Mesendoderm (in vitro differentiated cells): ENCODE measurements around the gene PRDM13.

Experiments used
- DNase-seq: peaks from one replicate; pipeline ENCODE4 v3.0.0; 2013
- H2AK5ac ChIP-seq: 2 replicates; pipeline ENCODE4 v1.6.1; 2013; ENCODE audit warnings: low read length, inconsistent platforms
- H2BK120ac ChIP-seq: 2 replicates; pipeline ENCODE4 v1.6.1; 2013; ENCODE audit warnings: low read depth, mild to moderate bottlenecking, low read length, moderate library complexity, mixed read lengths
- H2BK15ac ChIP-seq: replicated peaks from 2 replicates; pipeline ENCODE4 v1.6.1; 2013; ENCODE audit warnings: low read depth, mild to moderate bottlenecking, moderate library complexity
- H2BK5ac ChIP-seq: 2 replicates; pipeline ENCODE4 v1.6.1; 2013; ENCODE audit warnings: low read length, inconsistent platforms
- H3K18ac ChIP-seq: 2 replicates; pipeline ENCODE4 v1.6.1; 2013; ENCODE audit warnings: mild to moderate bottlenecking, low read length, mixed read lengths
- H3K23ac ChIP-seq: one replicate; pipeline ENCODE4 v1.6.1; 2013; ENCODE audit warnings: low read length
- H3K27ac ChIP-seq: 2 replicates; pipeline ENCODE4 v1.5.1; 2013; ENCODE audit warnings: low read depth, mild to moderate bottlenecking, inconsistent platforms, low read length, moderate library complexity
- H3K27me3 ChIP-seq: 2 replicates; pipeline ENCODE4 v1.6.1; 2013; ENCODE audit warnings: low read length, control low read depth, mild to moderate bottlenecking, inconsistent platforms; ENCODE audit not compliant: insufficient read depth, poor library complexity
- H3K36me3 ChIP-seq: 2 replicates; pipeline ENCODE4 v1.6.1; 2013; ENCODE audit warnings: low read length, inconsistent platforms; ENCODE audit not compliant: control insufficient read depth, insufficient read depth
- H3K4ac ChIP-seq: one replicate; pipeline ENCODE4 v1.6.1; 2013; ENCODE audit warnings: low read depth, mild to moderate bottlenecking, low read length, moderate library complexity
- H3K4me1 ChIP-seq: 2 replicates; pipeline ENCODE4 v1.6.1; 2013; ENCODE audit warnings: low read depth, low read length, inconsistent platforms; ENCODE audit not compliant: control insufficient read depth
- H3K4me2 ChIP-seq: 2 replicates; pipeline ENCODE4 v1.6.1; 2013; ENCODE audit warnings: low read length
- H3K4me3 ChIP-seq: 2 replicates; pipeline ENCODE4 v1.5.1; 2013; ENCODE audit warnings: mild to moderate bottlenecking, low read length
- H3K56ac ChIP-seq: one replicate; pipeline ENCODE4 v1.6.1; 2013; ENCODE audit warnings: low read length
- H3K79me1 ChIP-seq: 2 replicates; pipeline ENCODE4 v1.6.1; 2013; ENCODE audit warnings: low read length, inconsistent platforms
- H3K79me2 ChIP-seq: 2 replicates; pipeline ENCODE4 v1.6.1; 2013; ENCODE audit warnings: mild to moderate bottlenecking, low read length; ENCODE audit not compliant: control insufficient read depth, insufficient read depth
- H3K9ac ChIP-seq: 2 replicates; pipeline ENCODE4 v1.6.1; 2013; ENCODE audit warnings: low read length, inconsistent platforms
- H4K5ac ChIP-seq: one replicate; pipeline ENCODE4 v1.6.1; 2013; ENCODE audit warnings: low read length
- H4K8ac ChIP-seq: one replicate; pipeline ENCODE4 v1.6.1; 2013; ENCODE audit warnings: low read depth, mild to moderate bottlenecking, control low read depth, low read length, moderate library complexity
- WGBS: extraction: QIAGEN DNeasy Blood & Tissue Kit; methylation state at CpG from one replicate; pipeline ENCODE4 v1.1.7; 2013; ENCODE audit warnings: low lambda C conversion rate, missing lambda C conversion rate; ENCODE audit not compliant: insufficient coverage; ENCODE audit errors: extremely low coverage; 5-methylcytosine and 5-hydroxymethylcytosine counted together

PRDM13 gene

GRCh38 chr6:99589290-99589672 is 17.4 kb upstream of the PRDM13 start:
- H3K4me2 ChIP-seq: peak overlapping the region; percentile 30
- H3K4ac ChIP-seq: no peak overlapping the region
- no peak overlapping the region for H4K8ac ChIP-seq
- H3K56ac ChIP-seq: no peak overlapping the region
- H3K4me3 ChIP-seq: no peak overlapping the region
- H3K79me2 ChIP-seq: no peaks in the 10 kb centered on the region
- peaks cover 53% of the 10 kb centered on the region for H3K27me3 ChIP-seq
- H2BK15ac ChIP-seq: no peak overlapping the region
- no peak overlapping the region for H4K5ac ChIP-seq
- no peak overlapping the region for H2AK5ac ChIP-seq
- no peaks in the 10 kb centered on the region for H3K36me3 ChIP-seq
- no peak overlapping the region for H3K23ac ChIP-seq
- H2BK5ac ChIP-seq: no peak overlapping the region
- H3K18ac ChIP-seq: no peak overlapping the region
- no peak overlapping the region for H3K9ac ChIP-seq
- no peaks in the 10 kb centered on the region for H3K79me1 ChIP-seq
- no peaks in the 10 kb centered on the region for H3K4me1 ChIP-seq
- no peak overlapping the region for H2BK120ac ChIP-seq
- H3K27ac ChIP-seq: no peak overlapping the region
- DNase-seq: no peak
- WGBS: no CpG with 5 or more reads among the region's 21 CpGs

DNA sequence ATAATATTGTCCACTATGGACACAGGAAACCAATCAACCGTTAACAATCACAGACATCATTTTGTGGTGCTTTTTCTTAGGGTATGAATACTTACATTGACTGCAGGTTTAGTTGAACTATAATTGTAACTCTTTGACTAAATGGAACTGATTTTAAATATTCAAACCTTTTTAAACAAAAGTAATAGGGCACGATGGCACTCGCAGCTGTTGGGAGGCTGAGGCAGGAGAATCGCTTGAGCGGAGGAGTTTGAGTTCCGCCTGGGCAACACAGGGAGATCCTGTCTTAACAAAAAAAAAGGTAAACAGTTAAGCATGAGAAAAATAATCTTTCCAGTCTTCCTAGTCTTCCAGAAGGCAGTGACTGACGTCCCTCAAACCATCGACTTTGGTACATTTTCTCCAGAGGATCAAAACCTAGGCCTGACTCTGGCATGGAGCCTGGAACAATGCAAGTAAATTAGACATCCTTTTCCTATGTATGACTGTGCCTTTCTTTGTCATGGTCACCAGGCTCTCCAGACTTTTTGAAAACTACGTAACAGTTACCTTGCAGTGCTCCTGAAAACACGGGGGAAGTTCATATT is 16.6 kb upstream of the PRDM13 start:
- no peak overlapping the region for H3K18ac ChIP-seq
- no CpG with 5 or more reads among the region's 10 CpGs for WGBS
- H3K4ac ChIP-seq: no peak overlapping the region
- no peak overlapping the region for H3K23ac ChIP-seq
- no peak for DNase-seq
- H3K79me2 ChIP-seq: no peaks in the 10 kb centered on the region
- no peak overlapping the region for H3K56ac ChIP-seq
- H3K27ac ChIP-seq: no peak overlapping the region
- no peak overlapping the region for H2AK5ac ChIP-seq
- H4K5ac ChIP-seq: no peak overlapping the region
- H3K4me3 ChIP-seq: no peak overlapping the region
- H3K27me3 ChIP-seq: peaks cover 53% of the 10 kb centered on the region
- H3K79me1 ChIP-seq: no peaks in the 10 kb centered on the region
- no peak overlapping the region for H2BK120ac ChIP-seq
- no peaks in the 10 kb centered on the region for H3K36me3 ChIP-seq
- H3K4me2 ChIP-seq: no peak overlapping the region
- H2BK5ac ChIP-seq: no peak overlapping the region
- H3K4me1 ChIP-seq: no peaks in the 10 kb centered on the region
- H4K8ac ChIP-seq: no peak overlapping the region
- no peak overlapping the region for H3K9ac ChIP-seq
- no peak overlapping the region for H2BK15ac ChIP-seq

GRCh38 chr6:99590728-99591672 is 15.6 kb upstream of the PRDM13 start:
- no CpG with 5 or more reads among the region's 63 CpGs for WGBS
- H2BK15ac ChIP-seq: no peak overlapping the region
- H4K5ac ChIP-seq: no peak overlapping the region
- H3K36me3 ChIP-seq: no peaks in the 10 kb centered on the region
- H4K8ac ChIP-seq: no peak overlapping the region
- no peak overlapping the region for H2BK120ac ChIP-seq
- no peaks in the 10 kb centered on the region for H3K4me1 ChIP-seq
- H3K79me2 ChIP-seq: no peaks in the 10 kb centered on the region
- H3K18ac ChIP-seq: no peak overlapping the region
- peak overlapping the region; percentile 9 for H3K4me2 ChIP-seq
- no peak overlapping the region for H3K27ac ChIP-seq
- H3K23ac ChIP-seq: no peak overlapping the region
- H3K56ac ChIP-seq: peak overlapping the region; percentile 31
- no peak overlapping the region for H3K4me3 ChIP-seq
- H3K27me3 ChIP-seq: peaks cover 52% of the 10 kb centered on the region
- no peak overlapping the region for H2AK5ac ChIP-seq
- H2BK5ac ChIP-seq: no peak overlapping the region
- H3K79me1 ChIP-seq: no peaks in the 10 kb centered on the region
- H3K4ac ChIP-seq: no peak overlapping the region
- H3K9ac ChIP-seq: no peak overlapping the region
- no peak for DNase-seq

DNA sequence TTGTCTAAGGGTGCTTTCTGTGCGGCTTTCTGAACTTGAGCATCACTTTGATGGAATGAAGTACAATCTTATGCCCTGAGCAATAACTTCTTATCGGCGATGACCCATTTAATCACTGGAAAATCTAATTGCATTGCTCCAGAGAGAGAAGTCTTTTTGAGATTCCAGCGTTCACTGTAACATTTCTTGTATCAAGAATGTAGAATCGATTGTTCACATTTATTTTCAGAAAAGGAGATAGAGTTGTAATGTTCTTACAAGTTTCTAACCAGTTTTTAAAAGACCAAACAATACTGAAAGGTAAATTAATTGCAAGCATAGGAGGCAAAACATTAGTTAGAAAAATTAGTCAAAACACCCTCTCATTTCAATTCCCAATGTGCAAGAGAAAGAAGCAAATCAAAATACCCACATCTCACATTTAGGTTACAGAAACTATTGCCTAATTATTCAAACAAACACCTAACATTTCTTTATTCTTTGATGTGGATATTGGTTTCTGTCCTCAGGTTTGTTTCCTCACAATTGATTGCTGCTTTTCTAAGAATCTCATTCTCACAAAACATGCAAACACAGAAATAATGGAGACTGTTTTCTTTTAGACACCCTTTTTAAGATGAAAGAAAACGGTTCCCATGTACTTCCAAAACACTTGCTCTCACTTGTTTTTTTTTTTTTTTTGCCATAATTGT is 14.8 kb upstream of the PRDM13 start:
- no peak for DNase-seq
- Histone ChIP-seq H2BK5ac (no peak overlapping the region), H3K4ac (no peak overlapping the region), H3K9ac (no peak overlapping the region), H3K4me1 (no peaks in the 10 kb centered on the region), H3K79me1 (no peaks in the 10 kb centered on the region), H2BK15ac (no peak overlapping the region), H4K8ac (no peak overlapping the region), H3K4me3 (no peak overlapping the region), H3K4me2 (no peak overlapping the region), H3K27ac (no peak overlapping the region), H4K5ac (no peak overlapping the region), H3K56ac (no peak overlapping the region), H3K23ac (no peak overlapping the region), H2AK5ac (no peak overlapping the region), H3K36me3 (no peaks in the 10 kb centered on the region), H2BK120ac (no peak overlapping the region), H3K79me2 (no peaks in the 10 kb centered on the region), H3K27me3 (peaks cover 55% of the 10 kb centered on the region), H3K18ac (no peak overlapping the region)
- no CpG with 5 or more reads among the region's 6 CpGs for WGBS

DNA sequence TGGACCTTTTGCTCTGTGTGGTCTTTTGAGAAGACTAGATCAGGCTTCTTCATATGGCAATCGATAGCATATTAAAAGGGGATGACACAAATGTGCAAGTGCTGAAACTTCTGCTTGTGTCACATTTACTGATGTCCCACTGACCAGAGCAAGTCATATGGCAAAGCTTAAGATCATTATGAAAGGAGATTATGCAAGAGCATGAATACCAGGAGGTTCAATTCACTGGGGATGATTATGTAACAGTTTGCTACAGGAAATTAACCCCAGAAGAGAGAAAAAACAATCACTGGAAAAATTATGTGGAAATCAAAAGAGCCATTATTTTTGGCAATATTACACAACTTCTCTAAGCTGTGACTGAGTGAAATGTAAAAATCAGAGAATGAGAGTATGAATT is 13.7 kb upstream of the PRDM13 start:
- Histone ChIP-seq H3K56ac (no peak overlapping the region), H3K36me3 (no peaks in the 10 kb centered on the region), H3K4me1 (no peaks in the 10 kb centered on the region), H4K5ac (no peak overlapping the region), H3K9ac (no peak overlapping the region), H2BK15ac (no peak overlapping the region), H4K8ac (no peak overlapping the region), H3K23ac (no peak overlapping the region), H2AK5ac (no peak overlapping the region), H3K27ac (no peak overlapping the region), H2BK5ac (no peak overlapping the region), H3K4me2 (no peak overlapping the region), H3K18ac (no peak overlapping the region), H3K27me3 (peaks cover 54% of the 10 kb centered on the region), H3K4me3 (no peak overlapping the region), H2BK120ac (no peak overlapping the region), H3K79me2 (no peaks in the 10 kb centered on the region), H3K79me1 (no peaks in the 10 kb centered on the region), H3K4ac (no peak overlapping the region)
- no CpG with 5 or more reads among the region's 1 CpG for WGBS
- DNase-seq: no peak
